HepG2 (cell line): ENCODE data around the gene SPAG7. TPM values are rescaled to one million over a fixed set of nuclear protein-coding genes. Genes with fewer than 3 reads are reported as not detected.

Source experiments
- FOXP1 ChIP-seq, 2 experiments: fragments of 450-650 bp in 1 of 2; IDR thresholded peaks; 2 replicates each; pipeline ENCODE4 v1.6.1; 2017 to 2018; ENCODE audit warnings: antibody characterized with exemption in 1 of 2
- GZF1 ChIP-seq: sonication (generic); formaldehyde crosslinking; IDR thresholded peaks from 2 replicates; pipeline ENCODE4 v1.5.1; 2020; ENCODE audit warnings: mild to moderate bottlenecking, missing genetic modification reagents
- MAF1 ChIP-seq: sonication (generic); formaldehyde crosslinking; IDR thresholded peaks from 2 replicates; pipeline ENCODE4 v1.5.0; 2020; ENCODE audit warnings: missing genetic modification reagents, borderline replicate concordance
- MLLT10 ChIP-seq: sonication (generic); formaldehyde crosslinking; IDR thresholded peaks from 2 replicates; pipeline ENCODE4 v1.4.0; 2020; ENCODE audit warnings: missing genetic modification reagents
- NAIF1 ChIP-seq: sonication (generic); formaldehyde crosslinking; IDR thresholded peaks from 2 replicates; pipeline ENCODE4 v1.5.0; 2020; ENCODE audit warnings: mild to moderate bottlenecking, missing genetic modification reagents, borderline replicate concordance
- NKX3-1 ChIP-seq: sonication (generic); formaldehyde crosslinking; IDR thresholded peaks from 2 replicates; pipeline ENCODE4 v1.5.0; 2020; ENCODE audit warnings: missing genetic modification reagents
- REPIN1 ChIP-seq: sonication (generic); formaldehyde crosslinking; IDR thresholded peaks from 2 replicates; pipeline ENCODE4 v1.8.0; 2022; ENCODE audit warnings: missing genetic modification reagents, low read depth, mild to moderate bottlenecking, borderline replicate concordance
- ZC3H4 ChIP-seq: sonication (generic); formaldehyde crosslinking; IDR thresholded peaks from 2 replicates; pipeline ENCODE4 v1.4.0; 2020; ENCODE audit warnings: missing genetic modification reagents, borderline replicate concordance
- ZNF205 ChIP-seq: IDR thresholded peaks from 2 replicates; pipeline ENCODE4 v1.6.1; 2018; ENCODE audit warnings: missing biosample characterization, missing genetic modification reagents
- ZNF567 ChIP-seq: sonication (generic); formaldehyde crosslinking; IDR thresholded peaks from 2 replicates; pipeline ENCODE4 v1.8.1; 2023; ENCODE audit warnings: mild to moderate bottlenecking, missing genetic modification reagents, borderline replicate concordance
- polyA plus RNA-seq, 8 experiments: library from polyadenylated mRNA; depleted of rRNA in 3 of 8; stranded (reverse) in 7 of 8; unstranded in 1 of 8; fragments of >200 nt; fragmentation: Illumina TruSeq in 4 of 8; extraction: Trizol in 4 of 8; gene quantifications; 2 replicates each; pipeline versions ENCODE4 v1.2.1 to v1.2.3, GENCODE V29; 2011 to 2016; ENCODE audit warnings: low read depth in 4 of 8, missing spikeins in 1 of 8, mixed read lengths in 1 of 8; ENCODE audit not compliant: insufficient read depth in 1 of 8
- total RNA-seq, 5 experiments: library from RNA; depleted of rRNA; stranded (reverse); fragments of >200 nt; fragmentation: Illumina TruSeq; extraction: Trizol; gene quantifications; 2 replicates each; pipeline ENCODE4 v1.2.3, GENCODE V29; 2016; ENCODE audit warnings: low read depth in 1 of 5
- TF ChIP-seq, protein P1 (sequence below): sonication (generic); formaldehyde crosslinking; IDR thresholded peaks from 2 replicates; pipeline ENCODE4 v1.4.0; 2020; ENCODE audit warnings: missing genetic modification reagents
- TF ChIP-seq, protein P2 (sequence below): sonication (generic); formaldehyde crosslinking; IDR thresholded peaks from 2 replicates; pipeline ENCODE4 v1.5.1; 2020; ENCODE audit warnings: mild to moderate bottlenecking, missing genetic modification reagents, moderate library complexity
- TF ChIP-seq, protein P3 (sequence below): sonication (generic); formaldehyde crosslinking; IDR thresholded peaks from 2 replicates; pipeline ENCODE4 v1.4.0; 2020; ENCODE audit warnings: missing genetic modification reagents, mild to moderate bottlenecking, borderline replicate concordance
- TF ChIP-seq, protein P4 (sequence below): sonication (generic); formaldehyde crosslinking; IDR thresholded peaks from 2 replicates; pipeline ENCODE4 v1.4.0; 2020; ENCODE audit warnings: mild to moderate bottlenecking, missing genetic modification reagents, borderline replicate concordance
- TF ChIP-seq, protein P5 (sequence below): fragments of 450-650 bp; IDR thresholded peaks from 2 replicates; pipeline ENCODE4 v1.6.1; 2016
- TF ChIP-seq, protein P6 (sequence below): sonication (generic); formaldehyde crosslinking; IDR thresholded peaks from 2 replicates; pipeline ENCODE4 v1.4.0; 2020; ENCODE audit warnings: mild to moderate bottlenecking, missing genetic modification reagents

Gene SPAG7
- total and polyA plus RNA-seq, 2 of the 13 experiments (the other 11 are each of a cell fraction or from before 2014, with no cell fraction given): 51.0 to 59.0 TPM

DNA sequence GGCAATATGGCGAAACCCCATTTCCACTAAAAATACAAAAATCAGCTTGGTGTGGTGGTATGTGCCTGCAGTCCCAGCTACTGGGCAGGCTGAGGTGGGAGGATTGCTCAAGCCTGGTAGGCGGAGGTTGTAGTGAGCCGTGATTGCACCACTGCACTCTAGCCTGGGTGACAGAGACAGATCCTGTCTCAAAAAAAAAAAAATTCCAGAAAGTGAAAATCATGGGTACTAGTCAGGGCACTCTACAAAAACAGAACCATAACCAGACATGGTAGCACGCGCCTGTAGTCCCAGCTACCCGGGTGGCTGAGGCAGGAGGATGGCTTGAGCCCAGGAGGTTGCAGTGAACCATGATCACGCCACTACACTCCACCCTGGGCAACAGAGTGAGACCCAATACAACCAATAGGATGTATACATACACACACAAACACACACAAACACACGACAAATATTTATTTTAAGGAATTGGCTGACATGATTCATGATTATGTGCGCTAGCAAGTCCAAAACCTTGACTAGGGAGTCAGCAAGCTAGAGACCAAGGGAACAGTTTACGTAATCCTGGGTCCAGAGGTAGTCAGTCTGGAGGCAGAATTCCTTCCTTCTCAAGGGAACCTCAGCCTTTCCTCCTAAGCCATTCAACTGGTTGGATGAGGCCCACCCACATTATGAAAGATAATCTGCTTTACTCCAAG is 47.1 kb downstream of the SPAG7 start (continued):
- TF ChIP-seq, protein P1, sequence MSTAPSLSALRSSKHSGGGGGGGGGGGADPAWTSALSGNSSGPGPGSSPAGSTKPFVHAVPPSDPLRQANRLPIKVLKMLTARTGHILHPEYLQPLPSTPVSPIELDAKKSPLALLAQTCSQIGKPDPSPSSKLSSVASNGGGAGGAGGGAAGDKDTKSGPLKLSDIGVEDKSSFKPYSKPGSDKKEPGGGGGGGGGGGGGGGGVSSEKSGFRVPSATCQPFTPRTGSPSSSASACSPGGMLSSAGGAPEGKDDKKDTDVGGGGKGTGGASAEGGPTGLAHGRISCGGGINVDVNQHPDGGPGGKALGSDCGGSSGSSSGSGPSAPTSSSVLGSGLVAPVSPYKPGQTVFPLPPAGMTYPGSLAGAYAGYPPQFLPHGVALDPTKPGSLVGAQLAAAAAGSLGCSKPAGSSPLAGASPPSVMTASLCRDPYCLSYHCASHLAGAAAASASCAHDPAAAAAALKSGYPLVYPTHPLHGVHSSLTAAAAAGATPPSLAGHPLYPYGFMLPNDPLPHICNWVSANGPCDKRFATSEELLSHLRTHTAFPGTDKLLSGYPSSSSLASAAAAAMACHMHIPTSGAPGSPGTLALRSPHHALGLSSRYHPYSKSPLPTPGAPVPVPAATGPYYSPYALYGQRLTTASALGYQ (CRISPR knock-in tag): 0 out of 2 replicates have a peak, but pooled peaks have one; percentile 22
- no peak for TF ChIP-seq NAIF1 (CRISPR knock-in tag)
- TF ChIP-seq MLLT10 (CRISPR knock-in tag): no peak
- TF ChIP-seq, protein P2, sequence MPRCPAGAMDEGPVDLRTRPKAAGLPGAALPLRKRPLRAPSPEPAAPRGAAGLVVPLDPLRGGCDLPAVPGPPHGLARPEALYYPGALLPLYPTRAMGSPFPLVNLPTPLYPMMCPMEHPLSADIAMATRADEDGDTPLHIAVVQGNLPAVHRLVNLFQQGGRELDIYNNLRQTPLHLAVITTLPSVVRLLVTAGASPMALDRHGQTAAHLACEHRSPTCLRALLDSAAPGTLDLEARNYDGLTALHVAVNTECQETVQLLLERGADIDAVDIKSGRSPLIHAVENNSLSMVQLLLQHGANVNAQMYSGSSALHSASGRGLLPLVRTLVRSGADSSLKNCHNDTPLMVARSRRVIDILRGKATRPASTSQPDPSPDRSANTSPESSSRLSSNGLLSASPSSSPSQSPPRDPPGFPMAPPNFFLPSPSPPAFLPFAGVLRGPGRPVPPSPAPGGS (CRISPR knock-in tag): 0 out of 2 replicates have a peak, but pooled peaks have one; percentile 28
- no peak for TF ChIP-seq ZC3H4 (CRISPR knock-in tag)
- TF ChIP-seq, protein P3, sequence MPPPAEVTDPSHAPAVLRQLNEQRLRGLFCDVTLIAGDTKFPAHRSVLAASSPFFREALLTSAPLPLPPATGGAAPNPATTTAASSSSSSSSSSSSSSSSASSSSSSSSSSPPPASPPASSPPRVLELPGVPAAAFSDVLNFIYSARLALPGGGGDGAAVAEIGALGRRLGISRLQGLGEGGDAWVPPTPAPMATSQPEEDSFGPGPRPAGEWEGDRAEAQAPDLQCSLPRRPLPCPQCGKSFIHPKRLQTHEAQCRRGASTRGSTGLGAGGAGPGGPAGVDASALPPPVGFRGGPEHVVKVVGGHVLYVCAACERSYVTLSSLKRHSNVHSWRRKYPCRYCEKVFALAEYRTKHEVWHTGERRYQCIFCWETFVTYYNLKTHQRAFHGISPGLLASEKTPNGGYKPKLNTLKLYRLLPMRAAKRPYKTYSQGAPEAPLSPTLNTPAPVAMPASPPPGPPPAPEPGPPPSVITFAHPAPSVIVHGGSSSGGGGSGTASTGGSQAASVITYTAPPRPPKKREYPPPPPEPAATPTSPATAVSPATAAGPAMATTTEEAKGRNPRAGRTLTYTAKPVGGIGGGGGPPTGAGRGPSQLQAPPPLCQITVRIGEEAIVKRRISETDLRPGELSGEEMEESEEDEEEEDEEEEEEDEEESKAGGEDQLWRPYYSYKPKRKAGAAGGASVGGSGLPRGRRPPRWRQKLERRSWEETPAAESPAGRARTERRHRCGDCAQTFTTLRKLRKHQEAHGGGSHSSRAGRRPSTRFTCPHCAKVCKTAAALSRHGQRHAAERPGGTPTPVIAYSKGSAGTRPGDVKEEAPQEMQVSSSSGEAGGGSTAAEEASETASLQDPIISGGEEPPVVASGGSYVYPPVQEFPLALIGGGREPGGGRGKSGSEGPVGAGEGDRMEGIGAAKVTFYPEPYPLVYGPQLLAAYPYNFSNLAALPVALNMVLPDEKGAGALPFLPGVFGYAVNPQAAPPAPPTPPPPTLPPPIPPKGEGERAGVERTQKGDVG (CRISPR knock-in tag): no peak
- TF ChIP-seq, protein P4, sequence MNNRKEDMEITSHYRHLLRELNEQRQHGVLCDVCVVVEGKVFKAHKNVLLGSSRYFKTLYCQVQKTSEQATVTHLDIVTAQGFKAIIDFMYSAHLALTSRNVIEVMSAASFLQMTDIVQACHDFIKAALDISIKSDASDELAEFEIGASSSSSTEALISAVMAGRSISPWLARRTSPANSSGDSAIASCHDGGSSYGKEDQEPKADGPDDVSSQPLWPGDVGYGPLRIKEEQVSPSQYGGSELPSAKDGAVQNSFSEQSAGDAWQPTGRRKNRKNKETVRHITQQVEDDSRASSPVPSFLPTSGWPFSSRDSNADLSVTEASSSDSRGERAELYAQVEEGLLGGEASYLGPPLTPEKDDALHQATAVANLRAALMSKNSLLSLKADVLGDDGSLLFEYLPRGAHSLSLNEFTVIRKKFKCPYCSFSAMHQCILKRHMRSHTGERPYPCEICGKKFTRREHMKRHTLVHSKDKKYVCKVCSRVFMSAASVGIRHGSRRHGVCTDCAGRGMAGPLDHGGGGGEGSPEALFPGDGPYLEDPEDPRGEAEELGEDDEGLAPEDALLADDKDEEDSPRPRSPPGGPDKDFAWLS (CRISPR knock-in tag): no peak
- TF ChIP-seq FOXP1 (IDR thresholded peaks at IDR 0.05): no peak
- TF ChIP-seq FOXP1 (CRISPR knock-in tag; IDR thresholded peaks at IDR 0.05): peak; percentile 53
- peak; percentile 47; the same call in 1 of the 2 replicates for TF ChIP-seq ZNF205 (CRISPR knock-in tag)
- TF ChIP-seq, protein P5, sequence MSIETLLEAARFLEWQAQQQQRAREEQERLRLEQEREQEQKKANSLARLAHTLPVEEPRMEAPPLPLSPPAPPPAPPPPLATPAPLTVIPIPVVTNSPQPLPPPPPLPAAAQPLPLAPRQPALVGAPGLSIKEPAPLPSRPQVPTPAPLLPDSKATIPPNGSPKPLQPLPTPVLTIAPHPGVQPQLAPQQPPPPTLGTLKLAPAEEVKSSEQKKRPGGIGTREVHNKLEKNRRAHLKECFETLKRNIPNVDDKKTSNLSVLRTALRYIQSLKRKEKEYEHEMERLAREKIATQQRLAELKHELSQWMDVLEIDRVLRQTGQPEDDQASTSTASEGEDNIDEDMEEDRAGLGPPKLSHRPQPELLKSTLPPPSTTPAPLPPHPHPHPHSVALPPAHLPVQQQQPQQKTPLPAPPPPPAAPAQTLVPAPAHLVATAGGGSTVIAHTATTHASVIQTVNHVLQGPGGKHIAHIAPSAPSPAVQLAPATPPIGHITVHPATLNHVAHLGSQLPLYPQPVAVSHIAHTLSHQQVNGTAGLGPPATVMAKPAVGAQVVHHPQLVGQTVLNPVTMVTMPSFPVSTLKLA: no peak
- no peak for TF ChIP-seq GZF1 (CRISPR knock-in tag)
- no peak for TF ChIP-seq REPIN1 (CRISPR knock-in tag)
- TF ChIP-seq, protein P6, sequence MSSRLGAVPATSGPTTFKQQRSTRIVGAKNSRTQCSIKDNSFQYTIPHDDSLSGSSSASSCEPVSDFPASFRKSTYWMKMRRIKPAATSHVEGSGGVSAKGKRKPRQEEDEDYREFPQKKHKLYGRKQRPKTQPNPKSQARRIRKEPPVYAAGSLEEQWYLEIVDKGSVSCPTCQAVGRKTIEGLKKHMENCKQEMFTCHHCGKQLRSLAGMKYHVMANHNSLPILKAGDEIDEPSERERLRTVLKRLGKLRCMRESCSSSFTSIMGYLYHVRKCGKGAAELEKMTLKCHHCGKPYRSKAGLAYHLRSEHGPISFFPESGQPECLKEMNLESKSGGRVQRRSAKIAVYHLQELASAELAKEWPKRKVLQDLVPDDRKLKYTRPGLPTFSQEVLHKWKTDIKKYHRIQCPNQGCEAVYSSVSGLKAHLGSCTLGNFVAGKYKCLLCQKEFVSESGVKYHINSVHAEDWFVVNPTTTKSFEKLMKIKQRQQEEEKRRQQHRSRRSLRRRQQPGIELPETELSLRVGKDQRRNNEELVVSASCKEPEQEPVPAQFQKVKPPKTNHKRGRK (CRISPR knock-in tag): no peak
- TF ChIP-seq ZNF567 (CRISPR knock-in tag): no peak
- no peak for TF ChIP-seq MAF1 (CRISPR knock-in tag)
- TF ChIP-seq NKX3-1: no peak
